ENCODE data around the gene NUDT14.

Gene NUDT14

GRCh38 chr14:105147671-105148603 lies 33.2 kb downstream of the NUDT14 start:
- in situ Hi-C loops (cut with MboI; ENCODE audit: low sequenced_read_pairs) = no loop called here

GRCh38 chr14:105146976-105147635 lies 34.0 kb downstream of the NUDT14 start:
- in situ Hi-C loops (cut with MboI; ENCODE audit: low sequenced_read_pairs) = no loop called here

GRCh38 chr14:105146181-105146975 lies 34.7 kb downstream of the NUDT14 start:
- in situ Hi-C loops (cut with MboI; ENCODE audit: low sequenced_read_pairs) = no loop called here

- in situ Hi-C loops (cut with MboI; ENCODE audit: low sequenced_read_pairs) = no loop called here
Measured at GRCh38 chr14:105145381-105146180, 35.5 kb downstream of the NUDT14 start.

- in situ Hi-C loops (cut with MboI; ENCODE audit: low sequenced_read_pairs) = no loop called here
Measured at GRCh38 chr14:105144666-105145380, 36.3 kb downstream of the NUDT14 start.

GRCh38 chr14:105144026-105144665 lies 37.0 kb downstream of the NUDT14 start:
- in situ Hi-C loops (cut with MboI; ENCODE audit: low sequenced_read_pairs) = no loop called here

- in situ Hi-C loops (cut with MboI; ENCODE audit: low sequenced_read_pairs) = no loop called here
Measured at GRCh38 chr14:105143451-105144025, 37.6 kb downstream of the NUDT14 start.

GRCh38 chr14:105142651-105143450 lies 38.3 kb downstream of the NUDT14 start:
- in situ Hi-C loops (cut with MboI; ENCODE audit: low sequenced_read_pairs) = no loop called here

GRCh38 chr14:105141486-105142281 lies 39.4 kb downstream of the NUDT14 start:
- in situ Hi-C loops (cut with MboI; ENCODE audit: low sequenced_read_pairs) = no loop called here

- in situ Hi-C loops (cut with MboI; ENCODE audit: low sequenced_read_pairs) = no loop called here
Measured at GRCh38 chr14:105141026-105141425, 40.1 kb downstream of the NUDT14 start.

GRCh38 chr14:105140581-105140980 lies 40.5 kb downstream of the NUDT14 start:
- in situ Hi-C loops (cut with MboI; ENCODE audit: low sequenced_read_pairs) = no loop called here

- in situ Hi-C loops (cut with MboI; ENCODE audit: low sequenced_read_pairs) = no loop called here
Measured at GRCh38 chr14:105139831-105140239, 41.3 kb downstream of the NUDT14 start.

- in situ Hi-C loops (cut with MboI; ENCODE audit: low sequenced_read_pairs) = no loop called here
Measured at GRCh38 chr14:105139212-105139825, 41.8 kb downstream of the NUDT14 start.

GRCh38 chr14:105138551-105139111 lies 42.5 kb downstream of the NUDT14 start:
- in situ Hi-C loops (cut with MboI; ENCODE audit: low sequenced_read_pairs) = no loop called here

- in situ Hi-C loops (cut with MboI; ENCODE audit: low sequenced_read_pairs) = no loop called here
Measured at GRCh38 chr14:105138021-105138541, 43.0 kb downstream of the NUDT14 start.

GRCh38 chr14:105137481-105138020 lies 43.6 kb downstream of the NUDT14 start:
- in situ Hi-C loops (cut with MboI; ENCODE audit: low sequenced_read_pairs) = no loop called here
